Coronary artery (tissue), 2 donors: ENCODE results near the gene NACA.

Experiments used
- DNase-seq: peaks from one replicate; pipeline ENCODE4 v3.0.0-alpha.2; 2017; ENCODE audit warnings: low spot score
- H3K27ac ChIP-seq, 2 donors: fragments of 200-600 bp; sonication (generic); one replicate each; pipeline ENCODE4 v1.5.1; 2016 to 2019
- H3K4me3 ChIP-seq: fragments of 200-600 bp; sonication (generic); 2 replicates; pipeline ENCODE4 v1.5.1; 2016; ENCODE audit warnings: mild to moderate bottlenecking, moderate library complexity
- CTCF ChIP-seq: fragments of 200-600 bp; sonication (generic); IDR thresholded peaks from one replicate; pipeline ENCODE4 v1.5.1; 2019; ENCODE audit warnings: antibody characterized with exemption

NACA gene

DNA sequence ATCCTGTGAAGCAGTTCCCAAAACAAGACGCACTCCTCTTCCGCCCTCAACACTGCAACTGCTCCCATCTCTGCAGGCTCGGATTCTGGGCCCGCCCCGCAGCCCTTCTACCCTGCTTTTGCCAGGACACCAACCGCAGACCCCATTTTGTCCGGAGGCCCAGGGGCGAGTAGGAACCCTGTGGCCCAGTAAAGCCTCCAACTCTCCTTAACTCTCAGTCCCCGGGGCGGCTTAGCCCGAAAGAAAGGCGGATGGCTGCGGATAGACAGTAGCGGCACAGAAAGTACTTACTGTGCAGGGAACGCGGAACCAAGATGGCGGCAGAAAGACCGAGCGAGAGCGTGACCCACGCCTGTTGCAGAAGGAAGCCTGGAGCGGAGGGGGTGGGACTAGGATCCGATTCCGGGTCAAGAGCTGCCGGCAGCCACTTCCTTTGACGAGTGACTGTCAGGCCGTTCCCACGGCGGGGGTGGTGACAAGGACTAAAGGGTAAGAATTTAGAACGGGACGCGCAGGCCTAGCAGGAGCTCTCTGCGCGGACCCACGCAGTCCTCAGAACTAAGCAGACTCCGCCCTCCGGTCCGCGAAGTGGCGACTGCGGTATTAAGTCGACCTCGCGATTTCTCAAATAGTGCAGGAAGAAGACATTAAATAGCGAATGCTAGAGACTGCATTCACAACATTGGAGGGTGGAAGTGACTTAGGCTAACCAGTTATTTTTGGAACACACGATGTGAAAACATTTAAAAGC lies at the start of gene NACA:
Gene NACA, minus strand, starts transcription at position 328 of the 751 bp plus-strand sequence. CDS start 778 bp downstream, outside the sequence.
- TF ChIP-seq CTCF, result no peak
- peak; percentile 99 for DNase-seq
- peak within 1 kb of the TSS; percentile 76 for H3K4me3 ChIP-seq
- peak within 1 kb of the TSS; percentile 84 to 94 for H3K27ac ChIP-seq

DNA sequence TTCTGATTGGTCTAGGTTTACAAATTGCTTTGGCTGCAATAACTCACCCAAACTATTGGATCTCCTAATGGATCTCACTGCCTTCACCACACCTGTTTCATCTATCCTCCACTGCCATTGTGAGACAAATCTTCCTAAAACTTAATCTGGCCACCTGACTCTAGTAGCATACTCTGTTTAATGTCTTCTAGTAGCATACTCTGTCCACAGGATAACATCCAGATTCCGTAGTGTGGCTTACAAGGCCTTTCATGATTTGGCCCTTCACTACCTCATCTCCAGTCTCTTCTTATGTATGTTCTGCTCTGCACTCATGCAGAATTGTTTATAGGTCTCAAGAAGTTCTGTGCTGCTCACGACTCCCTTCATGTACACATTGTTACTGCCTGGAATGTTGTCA lies 48.0 kb upstream of the NACA start:
- no peak for DNase-seq
- H3K4me3 ChIP-seq, result no peak overlapping the region
- TF ChIP-seq CTCF, result no peak
- no peak overlapping the region for H3K27ac ChIP-seq

GRCh38 chr12:56772625-56773024 lies 47.5 kb upstream of the NACA start:
- DNase-seq, result no peak
- Histone ChIP-seq H3K4me3 (no peak overlapping the region), H3K27ac (no peak overlapping the region)
- no peak for TF ChIP-seq CTCF

DNA sequence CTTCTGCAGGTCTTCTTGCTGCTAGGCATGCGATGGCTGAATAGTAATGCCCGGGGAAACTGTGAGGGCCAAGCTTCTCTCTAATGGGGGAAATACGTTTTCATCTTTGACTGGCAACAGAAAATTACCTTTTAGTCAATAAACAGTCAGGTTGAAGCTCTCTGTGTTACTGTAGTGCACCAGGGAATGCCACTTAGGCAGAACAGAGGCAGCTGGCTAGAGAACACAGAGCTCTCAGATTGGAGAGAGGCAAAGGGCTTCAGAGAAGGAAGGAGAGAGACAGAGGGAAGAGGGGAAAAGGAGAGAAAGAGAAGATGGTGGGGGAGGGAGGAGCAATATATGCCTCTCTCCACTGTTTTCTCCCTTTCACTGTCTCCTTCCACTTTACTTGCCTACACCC lies 44.8 kb upstream of the NACA start:
- H3K27ac ChIP-seq, result no peak overlapping the region
- no peak for DNase-seq
- no peak for TF ChIP-seq CTCF
- H3K4me3 ChIP-seq, result no peak overlapping the region

DNA sequence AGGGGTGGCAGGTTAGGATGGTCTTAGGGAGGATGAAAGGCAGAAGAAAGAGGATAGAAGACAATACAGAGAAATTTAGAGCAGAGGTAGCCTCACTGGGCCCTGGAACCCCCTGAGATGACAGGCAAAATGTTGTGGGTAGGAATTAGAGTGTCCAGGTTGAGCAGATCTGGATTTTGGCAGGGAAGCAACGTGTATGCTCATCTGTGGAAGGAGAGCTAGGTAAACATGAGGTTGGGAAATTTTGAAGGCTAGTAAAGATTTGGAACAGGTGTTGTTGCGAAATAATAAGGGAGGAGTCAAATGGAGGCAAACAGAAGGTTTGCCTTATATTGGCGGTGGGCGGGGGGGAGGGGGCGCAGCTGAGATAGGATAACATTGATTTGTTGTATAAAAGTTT lies 43.3 kb upstream of the NACA start:
- H3K4me3 ChIP-seq, result no peak overlapping the region
- DNase-seq, result no peak
- no peak for TF ChIP-seq CTCF
- no peak overlapping the region for H3K27ac ChIP-seq

- H3K4me3 ChIP-seq, result no peak overlapping the region
- TF ChIP-seq CTCF, result no peak
- no peak overlapping the region for H3K27ac ChIP-seq
- DNase-seq, result no peak
Measured at GRCh38 chr12:56766535-56766934, 41.4 kb upstream of the NACA start.
